NB4 (cell line): ENCODE results near the gene ZNF345.

Experiments
- MAX ChIP-seq: IDR thresholded peaks from 2 replicates; pipeline ENCODE4 v1.6.1; 2011; ENCODE audit warnings: low read depth, low read length
- POLR2A ChIP-seq: IDR thresholded peaks from 2 replicates; pipeline ENCODE4 v1.6.1; 2011; ENCODE audit warnings: mild to moderate bottlenecking; ENCODE audit not compliant: insufficient read length; ENCODE audit errors: extremely low read depth
- TF ChIP-seq, protein P1 (sequence below): IDR thresholded peaks from one replicate; pipeline ENCODE4 v1.5.1; 2012; ENCODE audit warnings: low read depth, low read length

GRCh38 chr19:36821758-36822157, 28.9 kb upstream of the ZNF345 start:
- TF ChIP-seq, protein P1, sequence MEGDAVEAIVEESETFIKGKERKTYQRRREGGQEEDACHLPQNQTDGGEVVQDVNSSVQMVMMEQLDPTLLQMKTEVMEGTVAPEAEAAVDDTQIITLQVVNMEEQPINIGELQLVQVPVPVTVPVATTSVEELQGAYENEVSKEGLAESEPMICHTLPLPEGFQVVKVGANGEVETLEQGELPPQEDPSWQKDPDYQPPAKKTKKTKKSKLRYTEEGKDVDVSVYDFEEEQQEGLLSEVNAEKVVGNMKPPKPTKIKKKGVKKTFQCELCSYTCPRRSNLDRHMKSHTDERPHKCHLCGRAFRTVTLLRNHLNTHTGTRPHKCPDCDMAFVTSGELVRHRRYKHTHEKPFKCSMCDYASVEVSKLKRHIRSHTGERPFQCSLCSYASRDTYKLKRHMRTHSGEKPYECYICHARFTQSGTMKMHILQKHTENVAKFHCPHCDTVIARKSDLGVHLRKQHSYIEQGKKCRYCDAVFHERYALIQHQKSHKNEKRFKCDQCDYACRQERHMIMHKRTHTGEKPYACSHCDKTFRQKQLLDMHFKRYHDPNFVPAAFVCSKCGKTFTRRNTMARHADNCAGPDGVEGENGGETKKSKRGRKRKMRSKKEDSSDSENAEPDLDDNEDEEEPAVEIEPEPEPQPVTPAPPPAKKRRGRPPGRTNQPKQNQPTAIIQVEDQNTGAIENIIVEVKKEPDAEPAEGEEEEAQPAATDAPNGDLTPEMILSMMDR: no peak
- TF ChIP-seq MAX (no peak), POLR2A (no peak)
